Fibroblast of lung (primary cell): ENCODE data around the gene SIX6. TPM values are rescaled to one million over a fixed set of nuclear protein-coding genes. Genes with fewer than 3 reads are reported as not detected.
A peak's percentile ranks its signal among the peaks of the same experiment; 100 is the strongest.

Source experiments
- DNase-seq, 2 donors: peaks; one replicate each; pipeline versions ENCODE4 v3.0.0 to v3.0.0-alpha.2; 2010; ENCODE audit warnings: low read depth in 2 of 2
- H2AFZ ChIP-seq: 2 replicates; pipeline ENCODE4 v1.5.1; 2012; ENCODE audit warnings: low read length, control low read depth, inconsistent platforms
- H3K27ac ChIP-seq: 2 replicates; pipeline ENCODE4 v1.5.1; 2011; ENCODE audit warnings: low read length, control low read depth; ENCODE audit not compliant: insufficient read depth
- H3K27me3 ChIP-seq: 2 replicates; pipeline ENCODE4 v1.5.1; 2011; ENCODE audit warnings: mild to moderate bottlenecking, low read length; ENCODE audit not compliant: control insufficient read depth, insufficient read depth
- H3K36me3 ChIP-seq: 2 replicates; pipeline ENCODE4 v1.5.1; 2011; ENCODE audit warnings: low read length; ENCODE audit not compliant: control insufficient read depth, insufficient read depth
- H3K4me1 ChIP-seq: 2 replicates; pipeline ENCODE4 v1.5.1; 2011; ENCODE audit warnings: low read length; ENCODE audit not compliant: control insufficient read depth, insufficient read depth; ENCODE audit errors: extremely low read depth
- H3K4me2 ChIP-seq: 2 replicates; pipeline ENCODE4 v1.5.1; 2011; ENCODE audit warnings: low read length, control low read depth; ENCODE audit not compliant: insufficient read depth; ENCODE audit errors: extremely low read depth
- H3K4me3 ChIP-seq, 4 experiments: fragments of 200-600 bp in 1 of 4; sonication (generic) in 1 of 4; replicated peaks in 1 of 4; 2 replicates each; pipeline ENCODE4 v1.5.1; 2011 to 2016; ENCODE audit warnings: low read length in 4 of 4, low read depth in 3 of 4, mild to moderate bottlenecking in 3 of 4, control low read depth in 2 of 4, inconsistent platforms in 1 of 4, mixed read lengths in 1 of 4; ENCODE audit not compliant: insufficient read depth in 1 of 4; ENCODE audit errors: control extremely low read depth in 1 of 4
- H3K79me2 ChIP-seq: 2 replicates; pipeline ENCODE4 v1.5.1; 2012; ENCODE audit warnings: mild to moderate bottlenecking, low read length, inconsistent platforms; ENCODE audit not compliant: control insufficient read depth, insufficient read depth
- H3K9ac ChIP-seq: 2 replicates; pipeline ENCODE4 v1.5.1; 2011; ENCODE audit warnings: mild to moderate bottlenecking, low read length, control low read depth; ENCODE audit not compliant: insufficient read depth
- H3K9me3 ChIP-seq: 2 replicates; pipeline ENCODE4 v1.5.1; 2012; ENCODE audit warnings: low read depth, low read length; ENCODE audit not compliant: control insufficient read depth, insufficient read depth
- H4K20me1 ChIP-seq: 2 replicates; pipeline ENCODE4 v1.5.1; 2011; ENCODE audit warnings: low read length; ENCODE audit not compliant: control insufficient read depth, insufficient read depth; ENCODE audit errors: extremely low read depth
- CTCF ChIP-seq, 2 donors: IDR thresholded peaks in 1 of 2; conservative IDR thresholded peaks in 1 of 2; 1 replicate in 1 of 2; 2 replicates in 1 of 2; pipeline ENCODE4 v1.5.1; 2011 to 2012; ENCODE audit warnings: low read length in 2 of 2, control low read depth in 1 of 2, inconsistent platforms in 1 of 2, low read depth in 1 of 2, mild to moderate bottlenecking in 1 of 2
- EZH2 ChIP-seq: IDR thresholded peaks from 2 replicates; pipeline ENCODE4 v1.5.1; 2012; ENCODE audit warnings: low read length, control low read depth, mild to moderate bottlenecking; ENCODE audit errors: missing control alignments
- polyA plus RNA-seq, 2 donors: library from polyadenylated mRNA; depleted of rRNA in 1 of 2; stranded (reverse) in 1 of 2; unstranded in 1 of 2; fragments of >200 nt; gene quantifications; 2 replicates each; pipeline ENCODE4 v1.2.1, GENCODE V29; 2011 to 2012; ENCODE audit warnings: missing spikeins in 1 of 2
- total RNA-seq: library from RNA; depleted of rRNA; stranded (reverse); fragments of >200 nt; gene quantifications from 2 replicates; pipeline ENCODE4 v1.2.1, GENCODE V29; 2014

SIX6 gene
- total and polyA plus RNA-seq, 2 donors (not counting 1 experiment from before 2014, with no cell fraction given) = not detected

GRCh38 chr14:60537663-60538062 lies 28.7 kb downstream of the SIX6 start:
- H3K9ac ChIP-seq = no peak overlapping the region
- H4K20me1 ChIP-seq = no peaks in the 10 kb centered on the region
- H3K4me2 ChIP-seq = no peak overlapping the region
- H3K4me1 ChIP-seq = no peaks in the 10 kb centered on the region
- no peak overlapping the region for H2AFZ ChIP-seq
- DNase-seq = no peak
- no peak overlapping the region for H3K27ac ChIP-seq
- H3K4me3 ChIP-seq = no peak overlapping the region
- TF ChIP-seq EZH2 (no peak), CTCF (conservative IDR thresholded peaks at IDR 0.05 in 1 of 2, IDR thresholded peaks at IDR 0.05 in 1 of 2; ENCODE audit: low read depth in 1 of 2, low read length in 2 of 2) (no peak)
- H3K27me3 ChIP-seq = no peaks in the 10 kb centered on the region
- no peaks in the 10 kb centered on the region for H3K36me3 ChIP-seq
- no peaks in the 10 kb centered on the region for H3K9me3 ChIP-seq
- no peaks in the 10 kb centered on the region for H3K79me2 ChIP-seq

- DNase-seq = no peak
- Histone ChIP-seq H3K27me3 (no peaks in the 10 kb centered on the region), H3K9me3 (no peaks in the 10 kb centered on the region), H3K9ac (no peak overlapping the region), H4K20me1 (no peaks in the 10 kb centered on the region), H3K4me1 (no peaks in the 10 kb centered on the region), H3K79me2 (no peaks in the 10 kb centered on the region), H2AFZ (no peak overlapping the region), H3K4me2 (no peak overlapping the region), H3K4me3 (no peak overlapping the region), H3K27ac (no peak overlapping the region), H3K36me3 (no peaks in the 10 kb centered on the region)
- TF ChIP-seq CTCF (conservative IDR thresholded peaks at IDR 0.05 in 1 of 2, IDR thresholded peaks at IDR 0.05 in 1 of 2; ENCODE audit: low read depth in 1 of 2, low read length in 2 of 2) (no peak), EZH2 (no peak)
Observed at GRCh38 chr14:60544659-60545058, 35.7 kb downstream of the SIX6 start.

- Histone ChIP-seq H4K20me1 (no peaks in the 10 kb centered on the region), H3K27ac (no peak overlapping the region)
- peak in 1 of 2 donors; percentile 21 for DNase-seq
Observed at GRCh38 chr14:60553808-60554207, 44.9 kb downstream of the SIX6 start.

More at GRCh38 chr14:60553808-60554207, 44.9 kb downstream of the SIX6 start:
- no peaks in the 10 kb centered on the region for H3K4me1 ChIP-seq
- TF ChIP-seq EZH2 = no peak
- TF ChIP-seq CTCF (conservative IDR thresholded peaks at IDR 0.05 in 1 of 2, IDR thresholded peaks at IDR 0.05 in 1 of 2; ENCODE audit: low read depth in 1 of 2, low read length in 2 of 2) = no peak
- H3K9me3 ChIP-seq = no peaks in the 10 kb centered on the region
- no peak overlapping the region for H3K9ac ChIP-seq
- H3K4me3 ChIP-seq = no peak overlapping the region
- H2AFZ ChIP-seq = no peak overlapping the region
- H3K79me2 ChIP-seq = no peaks in the 10 kb centered on the region
- no peak overlapping the region for H3K4me2 ChIP-seq
- H3K36me3 ChIP-seq = no peaks in the 10 kb centered on the region
- no peaks in the 10 kb centered on the region for H3K27me3 ChIP-seq
